Measurements from ENCODE around the gene GPANK1.

GPANK1 gene

DNA sequence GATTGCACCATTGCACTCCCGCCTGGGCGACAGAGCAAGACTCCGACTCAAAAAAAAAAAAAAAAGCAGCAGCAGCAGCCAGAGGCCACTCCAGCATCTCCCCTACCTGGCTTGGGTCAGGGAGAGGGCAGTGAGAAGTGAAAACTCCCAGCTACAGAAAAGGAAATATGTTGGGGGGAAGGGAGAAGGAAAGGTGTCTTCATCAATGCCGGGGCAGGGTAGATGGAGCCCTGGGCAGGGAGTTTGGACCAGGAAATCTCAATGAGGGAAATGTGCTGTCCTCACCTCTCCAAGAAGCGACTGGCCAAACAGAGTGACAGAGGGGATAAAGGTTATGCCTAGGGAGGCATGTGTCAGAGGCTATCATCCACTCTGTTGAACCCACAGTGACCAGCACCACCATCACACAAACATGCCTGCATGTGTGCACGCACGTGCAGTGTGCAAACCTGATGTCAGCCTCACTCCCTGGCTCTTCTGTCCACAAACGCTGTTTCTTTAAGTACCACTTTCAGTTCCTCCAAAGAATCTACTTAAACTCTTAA lies 50.6 kb downstream of the GPANK1 start:
- no peak for DNase-seq (ENCODE audit: low read depth)
- no peak overlapping the region for H3K4me3 ChIP-seq (ENCODE audit: low read depth, low read length)
- TF ChIP-seq, protein P1, sequence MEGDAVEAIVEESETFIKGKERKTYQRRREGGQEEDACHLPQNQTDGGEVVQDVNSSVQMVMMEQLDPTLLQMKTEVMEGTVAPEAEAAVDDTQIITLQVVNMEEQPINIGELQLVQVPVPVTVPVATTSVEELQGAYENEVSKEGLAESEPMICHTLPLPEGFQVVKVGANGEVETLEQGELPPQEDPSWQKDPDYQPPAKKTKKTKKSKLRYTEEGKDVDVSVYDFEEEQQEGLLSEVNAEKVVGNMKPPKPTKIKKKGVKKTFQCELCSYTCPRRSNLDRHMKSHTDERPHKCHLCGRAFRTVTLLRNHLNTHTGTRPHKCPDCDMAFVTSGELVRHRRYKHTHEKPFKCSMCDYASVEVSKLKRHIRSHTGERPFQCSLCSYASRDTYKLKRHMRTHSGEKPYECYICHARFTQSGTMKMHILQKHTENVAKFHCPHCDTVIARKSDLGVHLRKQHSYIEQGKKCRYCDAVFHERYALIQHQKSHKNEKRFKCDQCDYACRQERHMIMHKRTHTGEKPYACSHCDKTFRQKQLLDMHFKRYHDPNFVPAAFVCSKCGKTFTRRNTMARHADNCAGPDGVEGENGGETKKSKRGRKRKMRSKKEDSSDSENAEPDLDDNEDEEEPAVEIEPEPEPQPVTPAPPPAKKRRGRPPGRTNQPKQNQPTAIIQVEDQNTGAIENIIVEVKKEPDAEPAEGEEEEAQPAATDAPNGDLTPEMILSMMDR (IDR thresholded peaks at IDR 0.05; ENCODE audit: low read depth, low read length, missing control alignments): no peak
- in situ Hi-C loops (cut with HindIII; ENCODE audit: low sequenced_read_pairs): no loop called here

Measured in astrocyte of the cerebellum (primary cell).